Nephron (organoid): ENCODE measurements around the gene KCNQ1OT1.

Experiments used
- H3K27ac Mint-ChIP-seq, 3 experiments: 2 replicates each; pipeline ENCODE4 v1.8.0; 2020; ENCODE audit warnings: mixed read lengths in 3 of 3, mild to moderate bottlenecking in 2 of 3, moderate library complexity in 1 of 3
- H3K27me3 Mint-ChIP-seq: 2 replicates; pipeline ENCODE4 v1.8.0; 2021; ENCODE audit warnings: low read depth, mild to moderate bottlenecking, moderate library complexity, mixed read lengths
- H3K36me3 Mint-ChIP-seq: 2 replicates; pipeline ENCODE4 v1.8.0; 2020; ENCODE audit warnings: low read depth, mixed read lengths
- H3K4me1 Mint-ChIP-seq: 2 replicates; pipeline ENCODE4 v1.8.0; 2020; ENCODE audit warnings: mixed read lengths
- H3K4me3 Mint-ChIP-seq, 3 experiments: 2 replicates each; pipeline ENCODE4 v1.8.0; 2020; ENCODE audit warnings: mild to moderate bottlenecking in 3 of 3, mixed read lengths in 3 of 3, moderate library complexity in 2 of 3
- H3K9me3 Mint-ChIP-seq: 2 replicates; pipeline ENCODE4 v1.8.0; 2020; ENCODE audit warnings: mixed read lengths
- CTCF ChIP-seq, 3 experiments: fragments of 200-600 bp; sonication (generic); IDR thresholded peaks; one replicate each; pipeline ENCODE4 v1.5.0; 2021; ENCODE audit warnings: antibody characterized with exemption in 3 of 3; ENCODE audit not compliant: unreplicated experiment in 3 of 3

Gene KCNQ1OT1

GRCh38 chr11:2701230-2701629 is 1.4 kb upstream of the KCNQ1OT1 start:
- Mint-ChIP-seq H3K4me3 (peak overlapping the region; percentile 80 to 85 (median 82)), H3K4me1 (peaks cover 80% of the 10 kb centered on the region), H3K9me3 (peaks cover 3% of the 10 kb centered on the region), H3K27me3 (no peaks in the 10 kb centered on the region), H3K27ac (peak overlapping the region; percentile 85 to 99 (median 95)), H3K36me3 (no peaks in the 10 kb centered on the region)
- TF ChIP-seq CTCF (IDR thresholded peaks at IDR 0.05; ENCODE audit: unreplicated experiment in 3 of 3), result no peak

GRCh38 chr11:2700415-2701211 is 819 bp upstream of the KCNQ1OT1 start:
- Mint-ChIP-seq H3K36me3 (no peaks in the 10 kb centered on the region), H3K27ac (peak overlapping the region; percentile 85 to 99 (median 95)), H3K4me3 (peak overlapping the region; percentile 93 to 96 (median 94)), H3K27me3 (no peaks in the 10 kb centered on the region), H3K4me1 (peaks cover 80% of the 10 kb centered on the region), H3K9me3 (no peaks in the 10 kb centered on the region)
- TF ChIP-seq CTCF (IDR thresholded peaks at IDR 0.05; ENCODE audit: unreplicated experiment in 3 of 3), result no peak

- peaks cover 81% of the 10 kb centered on the region for H3K4me1 Mint-ChIP-seq
- peaks cover 5% of the 10 kb centered on the region for H3K36me3 Mint-ChIP-seq
- no peaks in the 10 kb centered on the region for H3K27me3 Mint-ChIP-seq
- H3K4me3 Mint-ChIP-seq, result peak overlapping the region; percentile 93 to 96 (median 94)
- H3K9me3 Mint-ChIP-seq, result no peaks in the 10 kb centered on the region
- no peak for TF ChIP-seq CTCF (IDR thresholded peaks at IDR 0.05; ENCODE audit: unreplicated experiment in 3 of 3)
- H3K27ac Mint-ChIP-seq, result peak overlapping the region; percentile 83 to 86 (median 85)
These were observed 636 bp downstream of the KCNQ1OT1 start for GRCh38 chr11:2699185-2699530.

GRCh38 chr11:2698386-2699184 is 1.2 kb downstream of the KCNQ1OT1 start:
- peak overlapping the region; percentile 93 to 96 (median 94) for H3K4me3 Mint-ChIP-seq
- H3K27me3 Mint-ChIP-seq, result no peaks in the 10 kb centered on the region

GRCh38 chr11:2697866-2698265 is 1.9 kb downstream of the KCNQ1OT1 start:
- no peaks in the 10 kb centered on the region for H3K9me3 Mint-ChIP-seq
- H3K36me3 Mint-ChIP-seq, result peaks cover 5% of the 10 kb centered on the region
- no peaks in the 10 kb centered on the region for H3K27me3 Mint-ChIP-seq
- peak overlapping the region; percentile 83 to 86 (median 85) for H3K27ac Mint-ChIP-seq
- peak overlapping the region; percentile 93 to 96 (median 94) for H3K4me3 Mint-ChIP-seq
- no peak for TF ChIP-seq CTCF (IDR thresholded peaks at IDR 0.05; ENCODE audit: unreplicated experiment in 3 of 3)
- H3K4me1 Mint-ChIP-seq, result peaks cover 77% of the 10 kb centered on the region

More at GRCh38 chr11:2698386-2699184, 1.2 kb downstream of the KCNQ1OT1 start:
- Mint-ChIP-seq H3K36me3 (peaks cover 5% of the 10 kb centered on the region), H3K9me3 (no peaks in the 10 kb centered on the region), H3K4me1 (peaks cover 80% of the 10 kb centered on the region), H3K27ac (peak overlapping the region; percentile 83 to 86 (median 85))
- no peak for TF ChIP-seq CTCF (IDR thresholded peaks at IDR 0.05; ENCODE audit: unreplicated experiment in 3 of 3)
